H1 (cell line): ENCODE results near the gene FHAD1. TPM values are rescaled to one million over a fixed set of nuclear protein-coding genes. Genes with fewer than 3 reads are reported as not detected.

Experiments used
- CEBPB ChIP-seq: IDR thresholded peaks from 2 replicates; pipeline ENCODE4 v1.6.1; 2012; ENCODE audit warnings: low read depth, low read length
- JUN ChIP-seq: IDR thresholded peaks from 2 replicates; pipeline ENCODE4 v1.6.1; 2011; ENCODE audit warnings: low read depth, mild to moderate bottlenecking, improper control_type of control experiment, low read length
- NRF1 ChIP-seq: IDR thresholded peaks from 2 replicates; pipeline ENCODE4 v1.6.1; 2011; ENCODE audit warnings: mild to moderate bottlenecking, low read depth, low read length, improper control_type of control experiment
- RAD21 ChIP-seq, 2 experiments: IDR thresholded peaks in 1 of 2; conservative IDR thresholded peaks in 1 of 2; 2 replicates each; pipeline ENCODE4 v1.6.1; 2011; ENCODE audit warnings: low read depth in 2 of 2, low read length in 2 of 2, improper control_type of control experiment in 1 of 2, inconsistent platforms in 1 of 2, mild to moderate bottlenecking in 1 of 2, moderate library complexity in 1 of 2
- ZNF274 ChIP-seq: IDR thresholded peaks from 2 replicates; pipeline ENCODE4 v1.7.0; 2012; ENCODE audit warnings: low read length, borderline replicate concordance; ENCODE audit errors: extremely low read depth
- polyA plus RNA-seq, 7 experiments: library from polyadenylated mRNA; depleted of rRNA in 3 of 7; stranded (reverse) in 5 of 7; unstranded in 2 of 7; fragments of >200 nt in 5 of 7; fragments of 200-250 nt in 2 of 7; gene quantifications; 1 replicate in 5 of 7; 2 replicates in 1 of 7; 4 replicates in 1 of 7; pipeline versions ENCODE4 v1.2.1 to v1.2.3, GENCODE V29; 2011 to 2013; ENCODE audit warnings: missing spikeins in 2 of 7, mixed read lengths in 2 of 7
- total RNA-seq: library from RNA; stranded (reverse); fragmentation: NEBNext Ultra II Directional; extraction: Animal tissue kit (Norgen Biotek cat#: 25700); gene quantifications from 2 replicates; pipeline ENCODE4 v1.2.1, GENCODE V29; 2021
- TF ChIP-seq, protein P1 (sequence below), 3 experiments: IDR thresholded peaks; 1 replicate in 2 of 3; 2 replicates in 1 of 3; pipeline versions ENCODE4 v1.5.1 to v1.6.1; 2011; ENCODE audit warnings: low read length in 3 of 3, mild to moderate bottlenecking in 3 of 3, inconsistent platforms in 2 of 3, low read depth in 1 of 3, moderate library complexity in 1 of 3; ENCODE audit not compliant: insufficient read depth in 1 of 3; ENCODE audit errors: control extremely low read depth in 1 of 3

FHAD1 gene
- total and polyA plus RNA-seq, 2 of the 8 experiments (the other 6 are each of a cell fraction or from before 2014, with no cell fraction given) = 0.39 to 0.69 TPM

DNA sequence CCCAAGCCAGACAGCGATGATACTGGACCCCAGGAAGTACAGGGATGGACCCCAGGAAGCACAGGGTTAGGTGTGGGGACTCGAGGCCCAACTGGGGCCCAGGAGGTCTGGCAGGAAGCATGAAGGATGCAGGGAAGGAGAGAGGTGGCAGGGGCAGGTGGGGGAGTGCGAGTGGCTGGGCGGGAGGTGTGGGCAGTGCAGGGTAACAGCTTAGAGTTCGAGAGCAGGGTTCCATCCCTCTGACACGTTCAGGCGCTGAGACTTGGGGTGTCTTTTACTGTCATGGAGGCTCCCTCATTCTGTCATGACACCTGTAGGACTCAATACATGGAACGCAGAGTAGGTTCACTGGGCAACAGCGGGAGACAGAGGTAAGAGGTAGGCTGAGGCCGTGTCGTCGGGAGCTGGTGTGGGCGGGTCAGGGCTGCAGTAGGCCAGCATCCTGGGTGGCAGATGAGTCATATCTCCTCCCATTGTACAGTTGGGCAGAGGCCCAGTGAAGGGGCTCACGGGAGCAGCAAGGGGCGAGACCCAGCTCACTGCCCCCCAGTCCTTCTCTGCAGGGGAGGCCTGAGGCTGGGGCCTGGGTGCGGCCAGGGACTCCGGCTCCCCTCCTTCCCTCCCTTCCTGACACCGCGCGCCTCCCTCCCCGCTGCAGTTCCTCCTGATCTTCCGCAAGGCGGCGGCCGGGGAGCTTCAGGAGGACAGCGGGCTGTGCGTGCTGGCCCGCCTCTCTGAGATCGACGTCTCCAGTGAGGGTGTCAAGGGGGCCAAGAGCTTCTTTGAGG is 179.7 kb downstream of the FHAD1 start (continued):
- TF ChIP-seq RAD21 (IDR thresholded peaks at IDR 0.05 in 1 of 2, conservative IDR thresholded peaks at IDR 0.05 in 1 of 2; ENCODE audit: low read depth in 2 of 2, low read length in 2 of 2) (peak; percentile 28 to 47; a peak in 3 of 4 replicates), JUN (no peak), ZNF274 (no peak), NRF1 (no peak), CEBPB (no peak)
- TF ChIP-seq, protein P1, sequence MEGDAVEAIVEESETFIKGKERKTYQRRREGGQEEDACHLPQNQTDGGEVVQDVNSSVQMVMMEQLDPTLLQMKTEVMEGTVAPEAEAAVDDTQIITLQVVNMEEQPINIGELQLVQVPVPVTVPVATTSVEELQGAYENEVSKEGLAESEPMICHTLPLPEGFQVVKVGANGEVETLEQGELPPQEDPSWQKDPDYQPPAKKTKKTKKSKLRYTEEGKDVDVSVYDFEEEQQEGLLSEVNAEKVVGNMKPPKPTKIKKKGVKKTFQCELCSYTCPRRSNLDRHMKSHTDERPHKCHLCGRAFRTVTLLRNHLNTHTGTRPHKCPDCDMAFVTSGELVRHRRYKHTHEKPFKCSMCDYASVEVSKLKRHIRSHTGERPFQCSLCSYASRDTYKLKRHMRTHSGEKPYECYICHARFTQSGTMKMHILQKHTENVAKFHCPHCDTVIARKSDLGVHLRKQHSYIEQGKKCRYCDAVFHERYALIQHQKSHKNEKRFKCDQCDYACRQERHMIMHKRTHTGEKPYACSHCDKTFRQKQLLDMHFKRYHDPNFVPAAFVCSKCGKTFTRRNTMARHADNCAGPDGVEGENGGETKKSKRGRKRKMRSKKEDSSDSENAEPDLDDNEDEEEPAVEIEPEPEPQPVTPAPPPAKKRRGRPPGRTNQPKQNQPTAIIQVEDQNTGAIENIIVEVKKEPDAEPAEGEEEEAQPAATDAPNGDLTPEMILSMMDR (IDR thresholded peaks at IDR 0.05; ENCODE audit: control extremely low read depth in 1 of 3, insufficient read depth in 1 of 3, low read depth in 1 of 3, low read length in 3 of 3) = peak; percentile 34 to 56 (median 47)
